NCI-H2196 treated with DMSO at 0.1 percent for 48 hours (cell line): Measurements from ENCODE around the gene THTPA.
"Not testable (repeated sequence)": the region's sequence is repeated elsewhere in the genome, so short reads cannot be mapped to it uniquely, and the experiment has no call there.

Experiments used
- DNase-seq: peaks from one replicate; lab custom pipeline; 2025; ENCODE audit not compliant: unreplicated experiment; lab: John Stamatoyannopoulos, UW

THTPA gene

DNA sequence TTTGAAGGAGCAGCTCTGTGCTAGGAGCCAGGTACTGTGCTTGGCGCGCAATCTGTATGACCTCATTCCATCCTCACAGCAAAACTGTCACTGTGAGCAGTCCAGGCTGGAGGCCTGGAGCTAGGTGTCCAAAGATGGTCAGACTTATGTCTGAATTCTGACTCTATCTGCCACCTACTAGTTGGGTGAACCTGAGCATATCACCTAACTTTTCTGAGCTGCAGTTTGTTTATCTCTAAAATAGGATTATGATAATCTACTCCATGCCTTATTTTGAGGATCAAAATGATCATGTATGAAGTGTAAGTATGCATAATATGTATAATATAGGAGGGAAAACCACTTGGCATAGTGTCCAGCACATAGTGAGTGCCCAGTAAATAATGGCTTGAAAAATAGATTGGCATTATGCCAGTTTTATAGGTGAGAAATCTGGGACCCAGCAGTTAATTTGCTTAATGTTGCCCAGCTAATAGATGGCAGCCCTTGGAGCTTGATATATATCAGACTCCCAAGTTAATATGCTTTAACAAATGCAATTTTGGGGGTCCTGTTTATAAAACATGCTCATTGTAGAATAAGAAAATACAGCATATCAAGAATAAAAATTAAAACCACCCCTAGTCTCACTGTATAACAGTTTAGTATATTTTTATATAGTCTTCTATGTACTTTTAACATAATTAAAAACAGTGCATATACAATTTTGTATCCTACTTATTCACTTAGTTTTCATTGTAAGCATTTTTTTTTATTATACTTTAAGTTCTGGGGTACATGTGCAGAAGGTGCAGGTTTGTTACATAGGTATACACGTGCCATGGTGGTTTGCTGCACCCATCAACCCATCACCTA lies 27.1 kb downstream of the THTPA start:
- no peak for DNase-seq

DNA sequence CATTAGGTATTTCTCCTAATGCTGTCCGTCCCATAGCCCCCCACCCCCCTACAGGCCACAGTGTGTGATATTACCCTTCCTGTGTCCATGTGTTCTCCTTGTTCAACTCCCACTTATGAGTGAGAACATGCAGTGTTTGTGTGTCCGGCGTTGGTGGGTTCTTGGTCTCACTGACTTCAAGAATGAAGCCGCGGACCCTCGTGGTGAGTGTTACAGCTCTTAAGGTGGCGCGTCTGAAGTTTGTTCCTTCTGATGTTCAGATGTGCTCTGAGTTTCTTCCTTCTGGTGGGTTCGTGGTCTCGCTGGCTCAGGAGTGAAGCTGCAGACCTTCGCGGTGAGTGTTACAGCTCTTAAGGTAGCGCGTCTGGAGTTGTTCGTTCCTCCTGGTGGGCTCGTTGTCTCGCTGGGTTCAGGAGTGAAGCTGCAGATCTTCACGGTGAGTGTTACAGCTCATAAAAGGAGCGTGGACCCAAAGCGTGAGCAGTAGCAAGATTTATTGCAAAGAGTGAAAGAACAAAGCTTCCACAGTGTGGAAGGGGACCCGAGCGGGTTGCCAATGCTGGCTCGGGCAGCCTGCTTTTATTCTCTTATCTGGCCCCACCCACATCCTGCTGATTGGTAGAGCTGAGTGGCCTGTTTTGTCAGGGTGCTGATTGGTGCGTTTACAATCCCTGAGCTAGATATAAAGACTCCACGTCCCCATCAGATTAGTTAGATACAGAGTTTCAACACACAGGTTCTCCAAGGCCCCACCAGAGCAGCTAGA lies 27.9 kb downstream of the THTPA start:
- not testable (repeated sequence) for DNase-seq

DNA sequence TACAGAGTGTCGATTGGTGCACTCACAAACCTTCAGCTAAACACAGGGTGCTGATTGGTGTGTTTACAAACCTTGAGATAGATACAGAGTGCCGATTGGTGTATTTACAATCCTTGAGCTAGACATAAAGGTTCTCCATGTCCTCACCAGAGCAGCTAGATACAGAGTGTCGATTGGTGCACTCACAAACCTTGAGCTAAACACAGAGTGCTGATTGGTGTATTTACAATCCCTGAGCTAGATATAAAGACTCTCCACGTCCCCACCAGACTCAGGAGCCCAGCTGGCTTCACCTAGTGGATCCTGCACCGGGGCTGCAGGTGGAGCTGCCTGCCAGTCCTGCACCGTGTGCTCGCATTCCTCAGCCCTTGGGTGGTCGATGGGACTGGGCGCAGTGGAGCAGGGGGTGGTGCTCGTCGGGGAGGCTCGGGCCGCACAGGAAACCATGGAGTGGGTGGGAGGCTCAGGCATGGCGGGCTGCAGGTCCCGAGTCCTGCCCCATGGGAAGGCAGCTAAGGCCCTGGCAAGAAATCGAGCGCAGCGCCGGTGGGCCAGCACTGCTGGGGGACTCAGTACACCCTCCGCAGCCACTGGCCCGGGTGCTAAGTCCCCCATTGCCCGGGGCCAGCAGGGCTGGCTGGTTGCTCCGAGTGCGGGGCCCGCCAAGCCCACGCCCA lies 28.6 kb downstream of the THTPA start:
- DNase-seq = not testable (repeated sequence)

DNA sequence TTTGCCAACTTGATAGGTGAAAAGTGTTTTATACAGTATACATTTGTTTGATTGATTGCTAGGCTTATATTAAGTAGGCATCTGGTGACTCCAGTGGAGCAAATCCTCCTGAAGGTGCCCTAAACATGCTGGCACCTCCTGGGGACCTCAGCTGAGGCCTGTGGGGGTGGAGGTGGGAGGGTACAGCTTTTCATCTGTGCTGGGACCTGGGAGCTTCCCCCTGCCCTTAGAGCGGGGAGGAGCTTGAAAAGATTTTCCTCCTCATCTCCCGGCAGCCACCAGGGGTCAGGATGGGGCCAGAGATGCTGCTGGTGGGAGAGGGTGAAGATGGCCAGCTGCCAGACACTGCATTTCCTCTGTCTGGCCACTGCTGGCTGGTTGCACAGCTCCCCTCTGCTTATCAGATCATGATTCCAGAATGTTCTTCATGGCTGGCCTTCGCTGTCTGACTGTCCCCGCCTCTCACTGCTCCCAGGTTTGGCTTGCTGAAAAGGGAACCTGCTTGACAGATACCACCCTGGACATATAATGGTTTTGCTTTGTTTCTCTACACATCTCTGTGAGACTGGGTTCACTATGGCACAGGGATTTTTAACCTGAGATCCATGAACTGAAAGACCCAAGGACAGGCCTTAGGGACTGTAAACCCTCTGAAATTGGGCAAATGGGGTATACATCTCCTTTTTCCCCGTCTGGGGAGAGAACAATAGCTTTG lies 33.0 kb downstream of the THTPA start:
- DNase-seq = peak; percentile 86

DNA sequence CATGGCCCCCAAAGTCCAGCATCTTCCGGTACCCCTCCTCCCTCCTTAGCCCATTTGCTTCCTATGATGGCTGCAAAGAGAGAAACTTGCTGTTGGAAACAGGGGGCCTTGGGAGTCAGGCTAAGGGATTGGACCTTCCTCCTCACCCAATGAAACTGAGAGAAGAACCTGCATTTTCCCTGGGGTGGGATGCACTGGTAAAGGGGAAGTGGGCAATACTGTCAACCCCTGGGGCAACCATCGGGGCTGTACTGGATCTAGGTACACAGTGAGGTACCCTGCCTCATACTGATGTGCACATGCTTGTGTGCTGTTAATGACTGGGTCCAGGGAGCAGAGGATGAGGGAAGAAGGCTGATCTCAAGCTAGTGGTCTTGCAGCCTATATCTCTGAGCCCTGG lies 33.5 kb downstream of the THTPA start:
- DNase-seq = no peak

DNA sequence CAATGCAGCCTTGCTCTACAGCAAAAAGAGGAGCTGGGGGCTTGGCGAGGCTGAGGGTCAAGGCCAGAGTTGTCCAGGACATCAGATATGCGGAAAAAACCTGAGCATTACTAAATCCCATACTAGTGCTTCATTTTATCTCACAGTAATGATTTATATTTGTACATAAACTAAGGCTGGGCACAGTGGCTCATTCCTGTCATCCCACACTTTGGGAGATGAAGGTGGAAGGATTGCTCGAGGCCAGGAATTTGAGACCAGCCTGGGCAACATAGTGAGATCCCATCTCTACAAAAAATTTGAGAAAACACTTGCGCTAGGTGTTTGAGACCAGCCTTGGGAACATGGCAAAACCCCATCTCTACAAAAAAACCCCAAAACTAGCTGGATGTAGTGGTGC lies 34.1 kb downstream of the THTPA start:
- no peak for DNase-seq

DNA sequence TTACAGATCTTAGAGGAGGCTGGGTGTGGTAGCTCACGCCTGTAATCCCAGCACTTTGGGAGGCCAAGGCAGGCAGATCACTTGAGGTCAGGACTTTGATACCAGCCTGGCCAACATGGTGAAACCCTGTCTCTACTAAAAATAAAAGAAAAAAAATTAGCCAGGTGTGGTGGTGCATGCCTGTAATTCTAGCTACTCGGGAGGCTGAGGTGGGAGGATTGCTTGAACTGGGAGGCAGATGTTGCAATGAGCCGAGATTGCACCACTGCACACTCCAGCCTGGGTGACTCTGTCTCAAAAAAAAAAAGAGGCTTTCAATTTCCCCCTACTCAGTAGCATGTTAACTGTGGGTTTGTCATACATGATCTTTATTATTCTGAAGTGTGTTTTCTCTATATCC lies 38.1 kb downstream of the THTPA start:
- DNase-seq = not testable (repeated sequence)

DNA sequence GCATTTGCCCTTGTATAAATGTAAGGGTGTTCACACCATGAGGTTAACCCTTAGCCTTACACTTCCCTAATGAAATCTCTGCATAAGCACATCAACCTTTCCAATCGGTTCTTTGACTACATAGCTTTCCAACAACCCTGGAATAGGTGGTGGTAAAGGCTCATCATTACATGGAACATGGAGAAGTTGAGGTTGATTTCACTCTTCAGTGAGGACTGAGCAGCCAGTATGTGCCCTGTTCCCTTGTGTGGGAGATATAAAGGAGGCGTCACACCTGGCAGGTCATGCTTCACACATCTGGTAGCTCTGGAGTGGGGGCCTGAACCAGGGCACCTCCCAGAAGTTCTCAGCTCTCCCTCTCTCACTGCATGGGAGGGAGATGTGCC lies 44.2 kb downstream of the THTPA start:
- DNase-seq = no peak

DNA sequence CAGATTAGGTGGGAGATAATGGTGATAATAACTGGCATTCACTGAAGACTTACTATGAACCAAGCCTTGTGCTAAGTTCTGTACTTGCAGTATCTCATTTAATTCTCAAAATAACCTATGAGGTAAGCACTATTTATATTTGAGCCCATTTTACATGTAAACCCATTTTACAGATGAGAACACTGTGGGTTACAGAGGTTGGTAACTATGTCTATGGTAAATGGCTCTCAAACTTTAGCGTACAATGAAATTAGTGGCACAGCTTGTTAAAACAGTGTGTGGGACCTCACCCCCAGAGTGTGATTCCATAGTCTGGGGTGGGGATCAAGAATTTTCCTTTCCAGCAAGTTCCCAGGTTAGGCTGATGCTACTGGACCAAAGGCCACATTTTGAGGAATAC lies 44.7 kb downstream of the THTPA start:
- DNase-seq = no peak

DNA sequence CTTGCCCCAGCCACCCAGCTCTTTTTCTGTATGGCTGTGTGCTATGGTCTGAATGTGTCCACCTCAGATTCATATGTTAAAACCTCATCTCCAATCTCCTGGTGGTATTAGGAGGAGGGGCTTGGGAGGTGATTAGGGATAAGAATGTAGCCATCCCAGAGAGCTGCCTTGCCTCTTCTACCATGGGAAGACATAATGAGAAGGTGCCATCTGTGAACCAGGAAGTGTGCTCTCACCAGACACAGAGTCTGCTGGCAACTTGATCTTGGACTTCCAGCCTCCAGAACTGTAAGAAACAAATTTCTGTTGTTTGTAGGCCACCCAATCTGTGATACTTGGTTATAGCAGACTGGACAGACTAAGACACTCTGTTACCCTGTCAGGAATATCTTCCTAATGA lies 45.4 kb downstream of the THTPA start:
- DNase-seq = no peak

DNA sequence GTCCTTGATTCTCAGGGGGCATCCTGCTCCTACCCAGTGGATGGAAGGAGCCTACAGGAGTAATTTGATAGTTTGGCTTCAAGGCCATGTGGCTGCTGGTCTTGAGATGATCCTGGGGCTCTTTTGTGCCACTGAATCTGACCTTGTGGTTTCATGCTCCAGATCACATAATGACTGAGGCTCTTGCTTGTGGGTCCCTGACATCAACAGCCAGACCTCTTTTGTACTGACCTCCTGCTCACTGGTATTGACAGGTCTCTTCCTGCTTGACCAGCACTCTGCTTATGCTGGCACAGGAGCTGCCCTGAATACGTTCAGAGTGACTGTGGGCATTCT lies 45.7 kb downstream of the THTPA start:
- DNase-seq = no peak

DNA sequence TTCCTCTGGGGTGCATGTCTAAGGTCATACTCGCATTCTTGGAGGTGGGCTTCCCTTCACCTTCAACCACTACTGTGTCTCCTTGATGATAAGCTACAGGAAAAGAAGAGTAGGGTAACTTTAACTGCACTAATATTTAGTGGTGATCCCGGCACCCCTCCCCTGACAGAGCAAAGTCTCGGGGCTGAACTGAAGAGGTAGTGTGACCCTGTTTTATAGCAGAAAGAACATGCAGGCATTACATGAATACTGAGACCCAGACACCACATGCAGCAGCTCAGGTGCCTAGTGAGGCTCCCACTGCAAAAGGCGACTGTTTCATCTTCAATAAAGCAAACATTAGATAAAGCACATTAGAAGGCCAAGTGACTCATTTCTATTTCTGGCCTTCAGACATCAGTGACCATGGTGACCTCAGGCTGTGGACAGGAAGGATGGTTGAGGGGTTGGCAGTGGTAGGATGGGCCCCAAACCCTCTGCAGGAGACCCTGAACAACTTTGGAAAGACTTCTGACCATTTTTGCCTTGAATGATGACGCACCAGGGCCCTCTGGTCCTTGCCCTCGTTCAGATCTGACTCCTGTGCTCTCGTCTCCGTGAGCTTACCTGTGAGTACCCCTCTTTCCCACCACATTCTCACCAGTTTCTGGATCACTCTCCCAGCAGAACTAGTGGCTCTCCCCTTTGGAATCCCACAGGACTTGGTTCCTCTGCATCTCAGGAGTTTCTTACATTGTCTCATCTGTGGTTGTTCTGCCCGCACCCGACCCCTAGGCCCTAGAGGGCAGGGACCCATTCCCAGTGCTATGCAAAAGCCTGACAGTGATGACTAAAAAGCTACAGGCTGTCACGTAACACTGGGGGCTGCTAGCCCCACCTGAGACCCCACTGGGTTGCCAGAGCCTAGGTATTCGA lies 46.4 kb downstream of the THTPA start:
- DNase-seq = no peak

DNA sequence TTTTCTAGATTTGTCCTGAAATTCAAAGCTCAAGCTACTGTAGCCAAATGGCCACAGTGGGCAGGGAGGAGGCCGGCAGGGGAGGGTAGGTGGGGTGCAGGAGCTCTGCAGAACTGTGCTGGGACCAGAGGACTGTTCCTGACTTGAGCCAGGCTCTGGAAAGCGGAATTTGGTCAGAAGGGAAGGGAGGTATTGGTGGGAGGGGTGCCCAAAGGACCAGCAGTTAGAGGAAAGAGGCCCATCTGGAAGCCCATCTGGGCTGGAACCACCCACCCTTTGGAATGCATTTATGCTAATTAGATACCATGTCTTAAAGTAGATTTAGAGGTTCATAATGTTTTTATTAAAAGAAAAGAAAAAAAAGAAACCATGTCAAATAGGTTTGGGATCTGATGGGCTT lies 47.0 kb downstream of the THTPA start:
- DNase-seq = no peak

DNA sequence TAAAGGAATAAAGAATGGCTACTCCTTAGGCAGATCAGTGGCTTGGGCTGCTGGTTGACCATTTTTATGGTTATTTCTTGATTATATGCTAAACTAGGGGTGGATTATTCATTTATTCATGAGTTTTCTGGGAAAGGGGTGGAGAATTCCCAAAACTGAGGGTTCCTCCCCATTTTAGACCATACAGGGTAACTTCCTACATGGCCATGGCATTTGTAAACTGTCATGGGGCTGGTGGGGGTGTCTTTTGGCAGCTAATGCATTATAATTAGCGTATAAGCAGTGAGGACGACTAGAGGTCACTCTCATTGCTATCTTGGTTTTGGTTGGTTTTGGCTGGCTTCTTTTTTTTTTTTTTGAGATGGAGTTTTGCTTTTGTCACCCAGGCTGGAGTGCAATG lies 48.1 kb downstream of the THTPA start:
- no peak for DNase-seq

DNA sequence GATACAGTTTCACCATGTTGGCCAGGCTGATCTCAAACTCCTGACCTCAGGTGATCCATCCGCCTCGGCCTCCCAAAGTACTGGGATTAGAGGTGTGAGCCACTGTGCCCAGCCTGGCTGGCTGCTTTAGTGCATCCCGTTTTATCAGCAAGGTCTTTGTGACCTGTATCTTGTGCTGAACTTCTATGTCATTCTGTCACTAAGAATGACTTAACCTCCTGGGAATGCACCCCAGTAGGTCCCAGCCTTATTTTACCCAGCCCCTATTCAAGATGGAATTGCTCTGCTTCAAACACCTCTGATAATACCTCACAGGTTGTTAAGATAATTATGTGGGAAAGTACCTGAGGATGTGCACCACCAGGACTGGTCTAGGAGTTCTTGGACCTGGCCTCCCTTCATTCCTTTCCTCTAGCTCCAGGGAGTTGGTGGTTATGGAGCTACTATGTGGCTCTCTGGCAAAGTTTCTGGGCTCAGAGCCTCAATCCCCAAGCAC lies 48.7 kb downstream of the THTPA start:
- no peak for DNase-seq

DNA sequence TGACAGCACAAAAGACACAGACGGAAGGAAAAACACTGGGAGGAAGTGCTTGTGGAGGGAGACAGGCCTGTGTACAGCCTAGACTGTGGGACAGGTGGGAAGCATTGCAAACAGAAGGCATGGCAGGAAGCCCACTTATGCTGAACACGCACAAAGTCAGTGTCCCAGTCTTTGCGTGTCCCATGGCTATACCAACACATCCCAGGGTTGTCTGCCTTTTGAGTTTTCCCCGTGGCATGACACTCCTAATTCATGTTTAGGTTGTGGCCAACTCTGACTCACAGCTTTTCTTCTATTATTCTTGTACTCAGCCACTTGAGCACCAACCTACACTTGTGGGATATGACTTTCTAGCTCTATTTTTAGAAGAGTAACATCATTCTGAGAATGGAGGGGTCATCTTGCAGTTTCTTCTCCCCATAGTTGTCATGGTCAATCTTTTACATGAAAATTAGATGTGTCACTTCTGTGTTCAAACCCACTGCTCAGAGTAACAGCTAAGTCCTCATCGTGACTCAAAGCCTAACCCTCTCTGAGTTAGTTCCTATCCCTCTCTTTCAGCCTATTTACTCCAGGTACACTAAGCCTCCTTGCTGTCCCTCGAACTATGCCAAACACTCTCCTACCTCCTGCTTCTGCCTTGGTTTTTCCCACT lies 50.0 kb downstream of the THTPA start:
- DNase-seq = no peak

DNA sequence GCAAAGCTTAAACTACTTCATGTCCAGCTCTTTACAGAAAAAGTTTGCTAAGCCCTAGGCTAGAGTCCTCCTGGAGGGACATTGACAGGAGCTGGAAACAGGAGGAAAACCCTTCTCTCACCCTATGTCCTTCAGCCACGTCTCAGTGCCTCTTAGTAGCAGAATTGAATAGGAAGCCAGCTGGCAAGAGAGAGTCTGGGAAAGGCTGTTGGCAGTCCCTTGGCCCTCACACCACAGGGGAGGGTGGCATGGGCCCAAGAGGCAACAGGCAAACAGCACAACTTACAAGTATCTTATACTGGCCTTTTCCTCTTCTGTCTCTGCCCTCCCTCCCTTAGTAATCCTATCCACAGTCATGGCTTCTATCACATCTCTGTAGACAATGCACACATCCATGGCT lies 52.4 kb downstream of the THTPA start:
- DNase-seq = peak; percentile 32

DNA sequence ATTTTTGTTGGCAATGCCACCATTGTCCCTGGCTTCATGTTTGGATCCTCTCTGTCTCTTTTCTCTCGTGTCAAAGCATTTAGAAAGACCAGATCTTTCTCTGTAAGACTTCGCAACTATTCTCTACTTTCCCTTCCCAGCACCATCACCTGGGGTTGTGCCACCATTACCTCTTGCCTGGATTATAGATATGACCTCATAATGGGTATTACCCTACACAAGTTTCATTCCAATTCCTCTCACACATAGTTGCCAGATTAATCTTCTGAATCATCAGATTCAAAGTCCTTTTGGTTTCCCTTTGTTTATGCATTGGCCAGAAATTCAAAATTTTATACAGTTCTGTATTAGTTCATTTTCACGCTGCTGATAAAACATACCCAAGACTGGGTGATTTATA lies 52.9 kb downstream of the THTPA start:
- no peak for DNase-seq

DNA sequence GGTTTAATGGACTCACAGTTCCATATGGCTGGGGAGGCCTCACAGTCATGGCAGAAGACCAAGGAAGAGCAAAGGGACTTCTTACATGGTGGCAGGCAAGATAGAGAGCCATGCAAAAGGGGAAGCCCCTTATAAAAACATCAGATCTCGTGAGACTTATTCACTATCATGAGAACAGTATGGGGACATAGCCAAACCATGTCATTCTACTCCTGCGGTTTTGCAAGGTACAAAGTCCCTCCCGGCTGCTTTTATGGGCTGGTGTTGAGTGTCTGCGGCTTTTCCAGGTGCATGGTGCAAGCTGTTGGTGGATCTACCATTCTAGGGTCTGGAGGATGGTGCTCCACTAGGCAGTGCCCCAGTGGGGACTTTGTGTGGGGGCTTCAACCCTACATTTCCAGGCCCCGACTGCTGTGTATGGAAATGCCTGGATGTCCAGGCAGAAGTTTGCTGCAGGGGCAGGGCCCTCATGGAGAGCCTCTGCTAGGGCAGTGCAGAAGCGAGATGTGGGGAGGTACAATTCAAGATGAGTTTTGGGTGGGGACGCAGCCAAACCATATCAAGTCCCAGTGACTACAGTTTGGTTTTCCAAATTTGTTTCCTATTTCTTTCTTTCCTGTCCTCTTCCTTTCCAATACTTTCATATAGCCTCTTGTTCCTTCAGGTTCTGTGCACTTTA lies 53.5 kb downstream of the THTPA start:
- DNase-seq = not testable (repeated sequence)
